D721Med (cell line): ENCODE results near the gene TEPSIN.

Source experiments
- DNase-seq: peaks from one replicate; pipeline ENCODE4 v3.0.0; 2011; ENCODE audit warnings: low spot score; ENCODE audit not compliant: insufficient read length
- FAIRE-seq: peaks from 2 replicates; lab custom pipeline; 2011; peaks lifted over from hg19 to GRCh38; lab: Jason Lieb, UNC
- TF ChIP-seq, protein P1 (sequence below): IDR thresholded peaks from 2 replicates; pipeline ENCODE4 v1.5.1; 2012; ENCODE audit warnings: mild to moderate bottlenecking, control low read depth; ENCODE audit not compliant: insufficient read depth; ENCODE audit errors: missing control alignments

The TEPSIN gene

DNA sequence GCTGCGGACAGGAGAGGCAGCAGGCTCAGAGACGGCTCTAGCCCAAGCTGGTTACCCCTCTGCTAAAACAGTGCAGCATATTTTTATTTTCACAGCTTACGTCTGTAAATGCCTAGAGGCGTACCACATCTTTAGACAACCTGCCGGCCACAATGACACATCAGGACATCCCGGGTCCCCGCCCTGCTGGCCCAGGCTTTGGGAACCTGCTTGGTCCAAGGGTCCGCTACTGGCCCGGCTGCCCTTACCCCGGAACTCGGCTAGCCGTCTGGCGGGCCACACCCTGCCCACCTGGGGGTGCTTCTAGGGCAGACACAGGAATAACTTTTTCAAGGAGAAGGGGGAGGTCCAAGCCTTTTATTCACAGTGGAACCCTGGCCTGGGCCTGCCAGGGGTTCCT, 20.4 kb downstream of the TEPSIN start:
- FAIRE-seq, result no peak
- TF ChIP-seq, protein P1, sequence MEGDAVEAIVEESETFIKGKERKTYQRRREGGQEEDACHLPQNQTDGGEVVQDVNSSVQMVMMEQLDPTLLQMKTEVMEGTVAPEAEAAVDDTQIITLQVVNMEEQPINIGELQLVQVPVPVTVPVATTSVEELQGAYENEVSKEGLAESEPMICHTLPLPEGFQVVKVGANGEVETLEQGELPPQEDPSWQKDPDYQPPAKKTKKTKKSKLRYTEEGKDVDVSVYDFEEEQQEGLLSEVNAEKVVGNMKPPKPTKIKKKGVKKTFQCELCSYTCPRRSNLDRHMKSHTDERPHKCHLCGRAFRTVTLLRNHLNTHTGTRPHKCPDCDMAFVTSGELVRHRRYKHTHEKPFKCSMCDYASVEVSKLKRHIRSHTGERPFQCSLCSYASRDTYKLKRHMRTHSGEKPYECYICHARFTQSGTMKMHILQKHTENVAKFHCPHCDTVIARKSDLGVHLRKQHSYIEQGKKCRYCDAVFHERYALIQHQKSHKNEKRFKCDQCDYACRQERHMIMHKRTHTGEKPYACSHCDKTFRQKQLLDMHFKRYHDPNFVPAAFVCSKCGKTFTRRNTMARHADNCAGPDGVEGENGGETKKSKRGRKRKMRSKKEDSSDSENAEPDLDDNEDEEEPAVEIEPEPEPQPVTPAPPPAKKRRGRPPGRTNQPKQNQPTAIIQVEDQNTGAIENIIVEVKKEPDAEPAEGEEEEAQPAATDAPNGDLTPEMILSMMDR, result no peak

DNA sequence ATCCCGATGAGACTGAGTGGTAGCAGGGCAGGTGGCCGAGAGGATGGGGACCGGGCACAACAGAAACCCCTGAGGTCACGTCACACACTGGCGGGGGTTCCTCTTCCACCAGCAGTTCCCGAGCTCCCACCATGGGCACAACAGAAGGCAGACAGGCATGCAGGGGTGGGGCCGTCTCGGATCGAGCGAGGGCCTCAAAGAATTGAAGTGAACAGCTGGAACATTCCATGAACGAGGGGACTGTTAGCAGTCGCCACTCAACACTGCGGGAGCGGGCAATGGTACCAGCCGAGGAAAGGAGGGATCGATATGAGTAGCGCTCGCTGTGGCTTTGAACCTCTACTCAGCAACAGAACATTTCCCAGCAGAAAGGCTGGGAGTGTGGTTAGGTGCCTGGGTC, 21.4 kb downstream of the TEPSIN start:
- DNase-seq (no peak), FAIRE-seq (no peak)
- TF ChIP-seq, protein P1, result no peak

More for the DNA sequence above, 20.4 kb downstream of the TEPSIN start:
- DNase-seq, result no peak

DNA sequence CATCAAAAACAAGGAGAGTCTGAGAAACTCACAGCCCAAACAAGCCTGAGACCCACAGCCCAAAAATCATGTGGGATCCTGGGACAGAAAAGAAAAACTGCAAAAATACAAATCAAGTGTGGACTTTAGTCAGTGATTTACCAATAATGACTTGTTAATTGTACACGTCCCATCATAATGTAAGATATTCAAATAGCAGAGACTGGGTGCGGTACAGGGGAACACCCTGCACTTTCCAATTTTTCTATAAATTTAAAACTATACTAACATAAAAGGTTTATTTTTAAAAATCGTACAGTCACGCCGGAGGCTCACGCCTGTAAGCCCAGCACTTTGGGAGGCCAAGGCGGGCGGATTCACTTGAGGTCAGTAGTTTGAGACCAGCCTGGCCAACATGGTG, 24.9 kb downstream of the TEPSIN start:
- FAIRE-seq, result no peak
- TF ChIP-seq, protein P1, result no peak
- no peak for DNase-seq

DNA sequence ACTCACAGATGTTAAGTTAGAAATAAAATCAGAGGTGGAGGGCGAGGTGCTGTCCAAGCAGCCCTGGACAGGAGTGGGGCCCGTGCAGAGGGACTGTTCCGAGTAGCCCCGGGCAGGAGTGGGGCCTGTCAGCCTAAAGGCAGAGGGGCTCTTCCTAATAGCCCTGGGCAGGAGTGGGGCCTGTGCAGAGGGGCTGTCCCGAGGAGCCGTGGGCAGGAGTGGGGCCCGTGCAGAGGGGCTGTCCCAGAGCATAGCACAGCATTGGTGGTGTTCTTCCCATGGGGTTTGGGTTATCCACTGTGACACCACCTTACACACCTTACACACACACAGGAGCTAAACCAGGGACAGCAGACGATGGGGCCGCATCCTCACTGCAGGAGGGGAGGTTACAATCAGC, 26.5 kb downstream of the TEPSIN start:
- DNase-seq, result no peak
- TF ChIP-seq, protein P1, result no peak
- FAIRE-seq, result no peak

DNA sequence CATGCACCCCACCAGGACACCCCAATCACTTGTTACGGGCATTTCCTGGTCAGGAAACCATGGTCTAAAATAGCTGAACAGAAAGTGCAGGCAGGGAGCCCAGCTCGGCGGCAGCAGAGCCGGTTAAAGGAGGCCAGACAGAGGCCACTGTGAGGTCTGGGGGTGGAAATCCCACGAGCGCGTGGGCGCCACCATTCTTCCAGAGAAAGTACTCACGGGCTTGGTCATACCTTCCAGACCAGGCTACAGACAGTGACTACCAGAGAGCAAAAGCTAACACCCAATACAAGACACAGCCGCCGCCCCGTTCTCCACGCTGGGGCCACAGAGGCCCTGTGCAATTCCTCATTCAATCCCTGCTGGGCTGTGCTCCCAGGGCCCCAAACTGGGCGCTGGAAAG, 28.0 kb downstream of the TEPSIN start:
- TF ChIP-seq, protein P1, result no peak
- FAIRE-seq, result no peak
- no peak for DNase-seq

- DNase-seq (no peak), FAIRE-seq (no peak)
- TF ChIP-seq, protein P1, result no peak
These were observed 28.4 kb downstream of the TEPSIN start for GRCh38 chr17:81210466-81210865.

DNA sequence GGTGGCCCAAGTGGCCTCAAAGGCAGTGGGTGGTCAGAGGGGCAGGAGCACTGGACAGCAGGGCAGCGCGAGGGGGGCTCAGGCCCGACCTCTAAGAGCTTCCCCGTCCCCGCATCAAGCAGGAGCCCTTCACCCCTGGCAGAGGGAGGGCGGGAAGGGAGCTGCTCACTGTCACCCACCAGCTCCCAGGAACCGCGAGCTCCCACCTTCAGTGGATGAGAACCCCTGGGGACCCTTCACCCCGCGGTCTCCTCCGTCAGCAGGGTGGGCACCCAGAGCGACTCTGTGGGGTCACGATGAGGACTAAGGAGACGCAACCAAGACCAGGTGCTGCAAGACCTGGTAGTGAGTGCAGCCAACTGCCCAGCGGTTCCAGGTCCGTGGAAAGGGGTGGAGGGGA, 29.7 kb downstream of the TEPSIN start:
- no peak for FAIRE-seq
- DNase-seq, result no peak
- TF ChIP-seq, protein P1, result no peak
